HepG2 (cell line): ENCODE data around the gene CRY1. TPM values are rescaled to one million over a fixed set of nuclear protein-coding genes. Genes with fewer than 3 reads are reported as not detected.

Experiments used
- CENPT ChIP-seq: sonication (generic); formaldehyde crosslinking; IDR thresholded peaks from 2 replicates; pipeline ENCODE4 v1.8.0; 2022; ENCODE audit warnings: low read depth, mild to moderate bottlenecking, moderate library complexity, missing genetic modification reagents
- DNMT1 ChIP-seq: sonication (generic); formaldehyde crosslinking; IDR thresholded peaks from 2 replicates; pipeline ENCODE4 v1.5.1; 2020; ENCODE audit warnings: mild to moderate bottlenecking, missing genetic modification reagents
- HOXA7 ChIP-seq: sonication (generic); formaldehyde crosslinking; IDR thresholded peaks from 2 replicates; pipeline ENCODE4 v1.8.1; 2022; ENCODE audit warnings: mild to moderate bottlenecking, missing genetic modification reagents, moderate library complexity
- KDM5A ChIP-seq: fragments of 200-600 bp; sonication (generic); IDR thresholded peaks from 2 replicates; pipeline ENCODE4 v1.7.0; 2018; ENCODE audit warnings: antibody characterized with exemption, mild to moderate bottlenecking, low read length, borderline replicate concordance
- NFATC3 ChIP-seq: sonication (generic); formaldehyde crosslinking; IDR thresholded peaks from 2 replicates; pipeline ENCODE4 v1.5.1; 2020; ENCODE audit warnings: mild to moderate bottlenecking, missing genetic modification reagents
- NFYB ChIP-seq: sonication (generic); formaldehyde crosslinking; IDR thresholded peaks from 2 replicates; pipeline ENCODE4 v1.4.0; 2020; ENCODE audit warnings: missing genetic modification reagents
- ONECUT2 ChIP-seq: sonication (generic); formaldehyde crosslinking; IDR thresholded peaks from 2 replicates; pipeline ENCODE4 v1.4.0; 2020; ENCODE audit warnings: missing genetic modification reagents
- PITX1 ChIP-seq: sonication (generic); formaldehyde crosslinking; IDR thresholded peaks from 2 replicates; pipeline ENCODE4 v1.5.1; 2020; ENCODE audit warnings: mild to moderate bottlenecking, missing genetic modification reagents
- RCOR2 ChIP-seq: IDR thresholded peaks from 2 replicates; pipeline ENCODE4 v1.6.1; 2016; ENCODE audit warnings: missing biosample characterization, missing genetic modification reagents
- SALL2 ChIP-seq: sonication (generic); formaldehyde crosslinking; IDR thresholded peaks from 2 replicates; pipeline ENCODE4 v1.8.1; 2023; ENCODE audit warnings: mild to moderate bottlenecking, missing genetic modification reagents, inconsistent platforms
- SNAI1 ChIP-seq: sonication (generic); formaldehyde crosslinking; IDR thresholded peaks from 2 replicates; pipeline ENCODE4 v1.5.0; 2020; ENCODE audit warnings: mild to moderate bottlenecking, missing genetic modification reagents, borderline replicate concordance
- SRSF4 ChIP-seq: fragments of 200-400 bp; formaldehyde crosslinking; IDR thresholded peaks from one replicate; pipeline ENCODE4 v1.6.1; 2018; ENCODE audit warnings: mild to moderate bottlenecking, low read depth, low read length, moderate library complexity; ENCODE audit not compliant: poor library complexity, severe bottlenecking
- TAF15 ChIP-seq: fragments of 200-400 bp; formaldehyde crosslinking; IDR thresholded peaks from one replicate; pipeline ENCODE4 v1.6.1; 2018; ENCODE audit warnings: mild to moderate bottlenecking, low read depth, low read length; ENCODE audit not compliant: poor library complexity, severe bottlenecking
- ZHX1 ChIP-seq: sonication (generic); formaldehyde crosslinking; IDR thresholded peaks from 2 replicates; pipeline ENCODE4 v1.8.1; 2022; ENCODE audit warnings: low read depth, mild to moderate bottlenecking, missing genetic modification reagents
- ZNF3 ChIP-seq: IDR thresholded peaks from 2 replicates; pipeline ENCODE4 v1.7.0; 2017; ENCODE audit warnings: inconsistent platforms
- ZNF383 ChIP-seq: sonication (generic); formaldehyde crosslinking; IDR thresholded peaks from 2 replicates; pipeline ENCODE4 v1.4.0; 2020; ENCODE audit warnings: missing genetic modification reagents, mild to moderate bottlenecking, borderline replicate concordance
- ZNF468 ChIP-seq: sonication (generic); formaldehyde crosslinking; IDR thresholded peaks from 2 replicates; pipeline ENCODE4 v1.8.0; 2022; ENCODE audit warnings: mild to moderate bottlenecking, moderate library complexity, missing genetic modification reagents
- ZNF543 ChIP-seq: sonication (generic); formaldehyde crosslinking; IDR thresholded peaks from 2 replicates; pipeline ENCODE4 v1.4.0; 2020; ENCODE audit warnings: mild to moderate bottlenecking, missing genetic modification reagents
- ZNF770 ChIP-seq: sonication (generic); formaldehyde crosslinking; IDR thresholded peaks from 2 replicates; pipeline ENCODE4 v1.5.0; 2020; ENCODE audit warnings: mild to moderate bottlenecking, missing genetic modification reagents
- polyA plus RNA-seq, 8 experiments: library from polyadenylated mRNA; depleted of rRNA in 3 of 8; stranded (reverse) in 7 of 8; unstranded in 1 of 8; fragments of >200 nt; fragmentation: Illumina TruSeq in 4 of 8; extraction: Trizol in 4 of 8; gene quantifications; 2 replicates each; pipeline versions ENCODE4 v1.2.1 to v1.2.3, GENCODE V29; 2011 to 2016; ENCODE audit warnings: low read depth in 4 of 8, missing spikeins in 1 of 8, mixed read lengths in 1 of 8; ENCODE audit not compliant: insufficient read depth in 1 of 8
- total RNA-seq, 5 experiments: library from RNA; depleted of rRNA; stranded (reverse); fragments of >200 nt; fragmentation: Illumina TruSeq; extraction: Trizol; gene quantifications; 2 replicates each; pipeline ENCODE4 v1.2.3, GENCODE V29; 2016; ENCODE audit warnings: low read depth in 1 of 5
- TF ChIP-seq, protein P1 (sequence below): sonication (generic); formaldehyde crosslinking; IDR thresholded peaks from 2 replicates; pipeline ENCODE4 v1.5.1; 2020; ENCODE audit warnings: missing genetic modification reagents, mild to moderate bottlenecking, borderline replicate concordance
- TF ChIP-seq, protein P2 (sequence below): sonication (generic); formaldehyde crosslinking; IDR thresholded peaks from 2 replicates; pipeline ENCODE4; 2020; ENCODE audit warnings: missing genetic modification reagents, mild to moderate bottlenecking, borderline replicate concordance

CRY1 gene
- total and polyA plus RNA-seq, 2 of the 13 experiments (the other 11 are each of a cell fraction or from before 2014, with no cell fraction given), result 11.4 to 13.9 TPM

DNA sequence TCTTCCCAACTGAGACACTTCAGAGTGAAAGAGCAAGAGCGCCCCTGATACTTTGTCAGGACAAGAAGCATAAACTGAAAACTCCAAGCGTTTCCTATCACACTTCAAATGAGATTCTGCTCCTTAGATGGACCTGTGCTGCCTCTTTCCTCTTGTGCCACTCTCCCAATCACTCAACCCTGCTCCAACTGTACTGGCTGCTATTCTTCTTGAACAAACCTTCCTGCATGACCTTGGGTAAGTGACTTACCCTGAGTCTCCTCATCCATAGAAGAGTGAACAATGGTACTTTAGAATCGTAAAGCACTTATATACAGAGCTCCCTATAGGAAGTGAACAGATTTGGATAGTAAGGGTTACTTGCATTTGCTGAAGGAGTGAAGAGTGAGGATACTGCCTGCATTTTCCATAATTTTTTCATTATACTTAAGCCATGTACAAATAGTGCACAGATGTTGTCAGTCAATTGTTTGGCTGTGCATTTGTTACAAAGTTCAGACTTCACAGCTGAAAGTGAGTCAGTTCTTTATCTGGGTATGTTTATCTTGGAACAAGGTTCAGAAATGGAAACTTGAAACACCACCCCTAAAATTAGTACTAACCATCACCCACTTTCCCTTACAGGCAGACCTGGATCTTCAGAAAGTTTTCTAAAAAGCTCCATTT, 117.2 kb downstream of the CRY1 start (continued):
- TF ChIP-seq SALL2 (CRISPR knock-in tag) (no peak), RCOR2 (CRISPR knock-in tag) (peak; percentile 52; the same call in 1 of the 2 replicates), SRSF4 (no peak), PITX1 (CRISPR knock-in tag) (peak; percentile 96), ZNF3 (CRISPR knock-in tag) (peak; percentile 98), KDM5A (no peak), ZNF543 (CRISPR knock-in tag) (no peak), NFATC3 (CRISPR knock-in tag) (no peak), NFYB (CRISPR knock-in tag) (no peak), CENPT (CRISPR knock-in tag) (no peak), ZNF770 (no peak), ZNF468 (no peak), HOXA7 (no peak), SNAI1 (CRISPR knock-in tag) (no peak), TAF15 (no peak), ONECUT2 (no peak), DNMT1 (no peak), ZNF383 (CRISPR knock-in tag) (no peak), ZHX1 (CRISPR knock-in tag) (no peak)
- TF ChIP-seq, protein P1, sequence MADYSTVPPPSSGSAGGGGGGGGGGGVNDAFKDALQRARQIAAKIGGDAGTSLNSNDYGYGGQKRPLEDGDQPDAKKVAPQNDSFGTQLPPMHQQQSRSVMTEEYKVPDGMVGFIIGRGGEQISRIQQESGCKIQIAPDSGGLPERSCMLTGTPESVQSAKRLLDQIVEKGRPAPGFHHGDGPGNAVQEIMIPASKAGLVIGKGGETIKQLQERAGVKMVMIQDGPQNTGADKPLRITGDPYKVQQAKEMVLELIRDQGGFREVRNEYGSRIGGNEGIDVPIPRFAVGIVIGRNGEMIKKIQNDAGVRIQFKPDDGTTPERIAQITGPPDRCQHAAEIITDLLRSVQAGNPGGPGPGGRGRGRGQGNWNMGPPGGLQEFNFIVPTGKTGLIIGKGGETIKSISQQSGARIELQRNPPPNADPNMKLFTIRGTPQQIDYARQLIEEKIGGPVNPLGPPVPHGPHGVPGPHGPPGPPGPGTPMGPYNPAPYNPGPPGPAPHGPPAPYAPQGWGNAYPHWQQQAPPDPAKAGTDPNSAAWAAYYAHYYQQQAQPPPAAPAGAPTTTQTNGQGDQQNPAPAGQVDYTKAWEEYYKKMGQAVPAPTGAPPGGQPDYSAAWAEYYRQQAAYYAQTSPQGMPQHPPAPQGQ (CRISPR knock-in tag), result no peak
- TF ChIP-seq, protein P2, sequence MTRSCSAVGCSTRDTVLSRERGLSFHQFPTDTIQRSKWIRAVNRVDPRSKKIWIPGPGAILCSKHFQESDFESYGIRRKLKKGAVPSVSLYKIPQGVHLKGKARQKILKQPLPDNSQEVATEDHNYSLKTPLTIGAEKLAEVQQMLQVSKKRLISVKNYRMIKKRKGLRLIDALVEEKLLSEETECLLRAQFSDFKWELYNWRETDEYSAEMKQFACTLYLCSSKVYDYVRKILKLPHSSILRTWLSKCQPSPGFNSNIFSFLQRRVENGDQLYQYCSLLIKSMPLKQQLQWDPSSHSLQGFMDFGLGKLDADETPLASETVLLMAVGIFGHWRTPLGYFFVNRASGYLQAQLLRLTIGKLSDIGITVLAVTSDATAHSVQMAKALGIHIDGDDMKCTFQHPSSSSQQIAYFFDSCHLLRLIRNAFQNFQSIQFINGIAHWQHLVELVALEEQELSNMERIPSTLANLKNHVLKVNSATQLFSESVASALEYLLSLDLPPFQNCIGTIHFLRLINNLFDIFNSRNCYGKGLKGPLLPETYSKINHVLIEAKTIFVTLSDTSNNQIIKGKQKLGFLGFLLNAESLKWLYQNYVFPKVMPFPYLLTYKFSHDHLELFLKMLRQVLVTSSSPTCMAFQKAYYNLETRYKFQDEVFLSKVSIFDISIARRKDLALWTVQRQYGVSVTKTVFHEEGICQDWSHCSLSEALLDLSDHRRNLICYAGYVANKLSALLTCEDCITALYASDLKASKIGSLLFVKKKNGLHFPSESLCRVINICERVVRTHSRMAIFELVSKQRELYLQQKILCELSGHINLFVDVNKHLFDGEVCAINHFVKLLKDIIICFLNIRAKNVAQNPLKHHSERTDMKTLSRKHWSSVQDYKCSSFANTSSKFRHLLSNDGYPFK, result no peak
